GM18907 (cell line): Measurements from ENCODE around the gene ZNF652.

Experiments used
- ATAC-seq: cut with Tn5 transposase; IDR thresholded peaks from one replicate; pipeline ENCODE4 v1.9.1; 2021; ENCODE audit warnings: mild to moderate bottlenecking, moderate library complexity; ENCODE audit not compliant: unreplicated experiment

ZNF652 gene

DNA sequence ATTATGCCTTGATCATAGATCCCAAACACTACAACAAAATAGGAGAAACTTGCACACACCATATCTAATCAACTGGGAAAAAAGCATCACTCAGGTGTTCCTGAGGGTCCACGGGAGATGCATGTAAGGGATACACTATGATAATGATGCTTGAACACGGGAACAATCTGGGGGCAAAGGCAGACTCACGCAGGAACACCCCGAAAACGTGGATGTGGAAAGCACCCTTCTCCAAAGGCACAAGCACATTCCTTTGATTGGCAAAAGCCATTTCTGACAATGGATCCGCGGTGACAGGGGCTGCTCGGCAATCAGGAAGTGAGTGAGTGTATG lies 1.3 kb downstream of the ZNF652 start:
- peak; percentile 18 for ATAC-seq

DNA sequence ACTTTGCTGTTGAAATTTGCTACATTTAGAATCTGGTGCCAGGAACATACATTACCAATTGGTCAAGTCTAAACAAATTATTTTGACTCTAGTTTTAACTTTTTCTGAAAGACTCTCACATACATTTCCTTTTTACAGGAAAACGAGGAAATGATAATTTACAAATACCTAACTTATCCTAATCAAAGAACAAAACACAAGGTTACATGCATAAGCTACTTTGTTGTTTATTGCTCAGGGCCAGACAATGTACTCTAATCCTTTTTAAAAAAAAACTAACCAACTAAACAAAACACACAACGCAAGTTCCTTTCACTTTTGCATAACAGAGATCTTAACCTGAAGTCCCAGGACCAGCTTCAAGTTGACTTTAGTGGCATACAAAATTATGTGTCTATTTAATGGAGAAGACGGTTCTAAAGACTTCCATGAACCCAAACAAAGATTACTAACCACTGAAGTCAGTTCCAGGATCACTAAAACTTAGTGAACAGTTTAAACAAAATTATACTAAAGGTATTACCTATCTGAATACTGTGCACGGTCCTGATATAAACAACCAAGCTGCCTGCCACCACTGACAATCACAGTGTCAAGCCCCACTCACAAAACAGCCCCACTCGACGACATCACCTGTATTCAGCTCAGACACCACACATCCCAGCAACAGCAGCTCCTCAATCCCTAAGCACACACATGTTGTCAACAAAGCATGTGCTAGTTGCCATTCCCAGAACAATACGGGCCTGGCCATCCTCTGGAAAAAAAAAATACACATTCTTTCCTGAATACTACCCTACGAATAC lies 1.9 kb downstream of the ZNF652 start:
- ATAC-seq: no peak

DNA sequence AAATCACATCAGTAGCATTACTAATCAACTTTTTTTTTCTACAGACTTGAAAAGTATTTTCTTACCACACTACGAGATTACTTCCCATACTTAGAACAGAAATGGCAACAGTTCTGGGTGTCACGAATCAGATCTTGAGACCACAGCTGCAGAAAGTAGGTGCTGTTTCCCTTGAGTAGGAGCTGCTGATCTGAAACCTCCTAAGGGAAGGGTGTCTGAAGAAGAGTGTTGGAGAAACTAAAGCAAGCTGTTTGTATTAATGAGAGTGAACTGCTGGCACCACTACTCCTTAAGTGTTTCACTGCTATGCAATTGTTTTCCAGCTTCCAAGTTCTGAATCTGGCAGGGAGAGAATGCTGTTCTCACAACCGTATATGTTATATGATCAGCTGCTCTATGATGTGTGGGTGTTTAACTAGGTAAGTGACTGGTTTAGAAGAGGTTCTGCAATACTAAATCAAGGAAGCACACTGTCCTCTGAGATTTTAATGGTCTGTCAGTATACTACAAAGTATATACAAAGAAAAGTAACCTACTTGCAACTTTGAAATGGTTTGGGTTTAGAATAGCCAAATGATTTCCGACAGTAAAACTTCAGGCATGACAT lies 3.3 kb downstream of the ZNF652 start:
- no peak for ATAC-seq

DNA sequence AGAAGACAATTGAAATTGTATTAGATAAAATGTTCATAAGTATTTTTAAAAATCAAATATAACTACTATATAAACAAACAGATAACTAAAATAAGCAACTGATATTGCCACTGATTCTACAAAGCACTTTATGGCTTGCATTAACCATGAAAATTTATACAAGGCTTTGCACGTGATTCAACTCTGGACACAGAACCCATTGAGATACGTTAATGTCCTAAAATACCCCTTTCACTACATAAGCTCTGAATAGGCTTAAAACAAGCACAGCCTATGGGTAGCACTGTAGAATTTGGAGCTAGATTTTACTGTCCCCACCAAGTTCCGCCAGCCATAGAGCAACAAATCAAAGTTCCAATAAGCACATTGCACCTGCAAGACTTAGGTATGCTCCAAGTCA lies 4.5 kb downstream of the ZNF652 start:
- no peak for ATAC-seq

DNA sequence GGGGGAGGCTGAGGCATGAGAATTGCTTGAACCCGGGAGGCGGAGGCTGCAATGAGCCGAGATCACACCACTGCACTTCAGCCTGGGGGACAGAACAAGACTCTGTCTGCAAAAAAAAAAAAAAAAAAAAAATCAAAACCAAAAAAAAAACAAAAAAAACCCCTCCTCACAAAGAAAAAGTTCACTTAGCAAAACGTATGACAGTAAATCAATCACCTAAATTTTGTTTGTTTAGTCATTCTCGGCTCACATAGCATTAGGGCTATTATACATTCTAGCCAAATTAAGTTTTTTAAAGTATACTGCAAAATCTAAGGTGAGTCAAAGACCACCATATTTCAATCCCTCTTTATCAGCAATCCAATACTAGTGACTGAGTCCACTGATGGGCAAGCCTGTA lies 5.7 kb downstream of the ZNF652 start:
- ATAC-seq: no peak

DNA sequence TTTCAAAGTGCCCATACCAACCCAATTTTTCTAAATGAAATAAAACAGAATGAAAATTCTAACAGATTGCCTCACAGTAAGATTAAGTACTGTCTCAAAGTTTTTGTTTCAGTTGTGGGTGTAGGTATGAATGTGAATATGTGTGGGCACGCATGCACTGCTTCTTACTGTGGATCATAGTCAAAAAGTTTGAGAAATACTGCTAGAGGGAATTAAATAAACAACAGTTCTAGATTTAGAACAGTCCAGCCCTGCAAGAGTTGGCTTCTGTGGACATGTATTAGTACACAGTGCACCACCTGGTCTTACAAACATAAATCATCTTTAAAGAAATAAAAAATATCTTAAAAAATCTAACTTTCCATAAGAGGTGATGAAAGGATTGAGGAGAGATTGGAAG lies 8.4 kb downstream of the ZNF652 start:
- ATAC-seq: no peak

DNA sequence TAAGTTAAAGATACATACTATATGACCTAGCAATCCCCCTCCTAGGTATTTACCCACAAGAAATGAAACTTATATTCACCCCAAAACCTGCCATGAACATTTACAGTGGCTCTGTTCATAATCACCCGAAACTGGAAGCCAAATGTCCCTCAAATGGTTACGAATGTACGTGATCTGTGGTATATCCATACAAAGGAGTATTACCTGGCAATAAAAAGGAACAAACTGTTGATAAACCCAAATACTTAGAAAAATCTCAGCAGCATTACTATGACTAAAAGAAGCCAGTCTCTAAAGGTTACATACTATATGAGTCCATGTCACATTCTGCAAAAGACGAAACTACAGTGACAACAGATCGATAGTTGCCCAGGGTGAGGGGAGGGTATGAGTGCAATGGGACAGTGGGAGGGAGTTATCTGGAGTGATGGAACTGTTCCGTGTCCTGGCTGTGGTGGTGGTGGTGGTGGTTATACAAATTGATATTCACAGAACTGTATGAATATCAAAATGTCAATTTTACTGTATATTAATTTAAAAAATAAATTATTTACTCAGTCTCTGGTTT lies 9.4 kb downstream of the ZNF652 start:
- no peak for ATAC-seq

DNA sequence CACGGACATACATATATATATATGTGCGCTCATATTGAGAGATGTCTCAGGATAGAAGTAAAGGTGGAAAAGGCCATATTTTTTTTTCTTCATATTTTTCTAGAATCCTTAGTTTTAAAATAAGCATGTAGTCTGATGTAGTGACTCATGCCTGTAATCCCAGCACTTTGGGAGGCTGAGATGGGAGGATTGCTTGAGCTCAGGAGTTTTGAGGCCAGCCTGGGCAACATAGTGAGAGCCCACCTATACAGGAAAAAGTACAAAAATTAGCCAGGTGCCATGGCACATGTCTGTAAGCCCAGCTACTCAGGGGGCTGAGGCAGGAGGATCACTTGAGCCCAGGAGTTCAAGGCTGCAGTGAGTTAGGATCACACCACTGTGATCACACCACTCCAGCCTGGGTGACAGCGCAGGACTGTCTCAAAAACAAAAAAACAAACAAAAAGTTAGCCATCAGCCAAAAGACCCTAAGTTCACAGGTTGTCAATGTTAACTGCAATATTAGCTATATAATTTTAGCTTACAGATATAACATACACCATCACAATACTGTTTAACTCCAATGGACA lies 10.4 kb downstream of the ZNF652 start:
- no peak for ATAC-seq

DNA sequence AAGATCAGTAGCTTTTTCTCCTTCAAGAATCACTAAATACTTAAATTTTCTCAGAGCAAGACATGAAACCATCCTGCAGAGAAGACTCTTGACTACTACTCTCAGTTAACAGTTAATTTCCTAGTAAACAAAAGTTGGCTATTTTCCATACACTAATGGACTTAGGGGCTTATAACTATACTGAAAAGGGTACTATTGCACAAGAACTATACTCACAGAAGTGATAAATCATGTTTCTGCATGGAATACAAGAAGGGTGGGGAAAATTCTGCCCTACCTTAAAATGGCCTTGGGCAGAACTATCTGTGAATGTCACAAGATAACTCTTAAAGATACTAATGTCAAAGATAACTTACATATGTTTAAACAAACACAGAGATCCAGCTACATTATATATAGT lies 12.5 kb downstream of the ZNF652 start:
- ATAC-seq: no peak

DNA sequence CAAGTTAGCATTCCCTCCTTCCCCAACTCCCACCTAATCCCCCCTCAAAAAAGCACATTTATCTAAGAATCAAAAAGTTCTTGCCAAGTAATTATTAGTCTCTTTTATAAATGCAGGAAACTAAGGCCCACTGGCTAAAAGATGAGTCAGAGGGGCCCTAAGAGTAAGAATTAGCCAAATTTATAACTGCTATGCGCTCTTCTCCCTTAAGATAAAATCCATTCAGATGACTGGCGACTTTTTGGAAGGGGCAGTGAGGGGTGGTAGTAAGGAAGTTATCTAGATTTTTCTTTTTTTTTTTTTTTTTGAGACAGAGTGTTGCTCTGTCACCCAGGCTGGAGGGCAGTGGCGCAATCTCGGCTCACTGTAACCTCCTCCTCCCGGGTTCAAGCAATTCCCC lies 17.1 kb downstream of the ZNF652 start:
- no peak for ATAC-seq

DNA sequence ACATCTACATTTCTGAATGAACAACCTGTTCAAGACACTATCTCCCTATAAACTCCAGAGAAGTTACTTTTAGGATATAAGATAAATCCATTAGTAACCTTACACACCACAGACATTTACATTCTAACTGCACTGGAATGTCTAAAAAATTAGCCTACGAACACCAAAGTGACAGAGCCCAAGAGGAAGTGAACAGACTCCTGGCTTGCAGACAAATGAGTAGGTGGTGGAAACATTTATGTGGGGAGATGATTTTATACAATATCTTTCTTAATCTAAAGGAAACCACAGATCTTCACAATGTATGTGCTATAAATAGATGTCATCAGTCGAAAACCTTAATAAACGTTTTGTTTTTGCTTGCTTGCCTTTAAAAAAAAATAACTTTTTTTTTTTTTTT lies 18.8 kb downstream of the ZNF652 start:
- ATAC-seq: no peak

DNA sequence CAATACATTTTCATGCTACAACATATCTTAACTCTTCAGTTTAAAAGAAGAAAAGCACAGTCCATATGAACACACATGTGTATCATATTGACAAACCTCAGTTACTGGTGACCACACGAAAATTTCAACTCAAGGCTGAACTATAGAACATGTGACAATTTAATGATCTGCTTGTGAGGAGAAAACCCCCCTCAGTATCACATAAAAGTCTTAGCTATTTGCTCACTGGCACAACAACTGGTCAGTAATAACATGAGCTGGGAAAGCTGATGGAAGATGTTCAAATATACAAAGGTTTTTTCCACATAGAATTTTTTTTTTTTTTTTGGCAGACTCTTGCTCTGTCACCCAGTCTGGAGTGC lies 19.5 kb downstream of the ZNF652 start:
- peak; percentile 51 for ATAC-seq

DNA sequence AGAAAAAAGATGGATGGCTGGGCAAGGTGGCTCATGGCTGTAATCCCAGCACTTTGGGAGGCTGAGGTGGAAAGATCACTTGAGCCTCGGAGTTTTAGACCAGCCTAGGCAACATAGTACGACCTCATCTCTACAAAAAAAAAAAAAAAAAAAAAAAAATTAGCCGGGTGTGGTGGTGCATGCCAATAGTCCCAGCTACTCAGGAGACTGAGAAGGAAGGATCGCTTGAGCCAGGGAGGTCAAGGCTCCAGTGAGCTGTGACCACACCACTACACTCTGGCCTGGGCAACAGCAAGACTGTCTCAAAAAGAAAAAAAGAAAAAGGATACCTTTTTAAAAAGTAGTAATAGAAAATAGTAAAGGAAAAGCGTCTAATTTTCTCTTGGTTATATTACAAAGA lies 20.7 kb downstream of the ZNF652 start:
- peak; percentile 36 for ATAC-seq

DNA sequence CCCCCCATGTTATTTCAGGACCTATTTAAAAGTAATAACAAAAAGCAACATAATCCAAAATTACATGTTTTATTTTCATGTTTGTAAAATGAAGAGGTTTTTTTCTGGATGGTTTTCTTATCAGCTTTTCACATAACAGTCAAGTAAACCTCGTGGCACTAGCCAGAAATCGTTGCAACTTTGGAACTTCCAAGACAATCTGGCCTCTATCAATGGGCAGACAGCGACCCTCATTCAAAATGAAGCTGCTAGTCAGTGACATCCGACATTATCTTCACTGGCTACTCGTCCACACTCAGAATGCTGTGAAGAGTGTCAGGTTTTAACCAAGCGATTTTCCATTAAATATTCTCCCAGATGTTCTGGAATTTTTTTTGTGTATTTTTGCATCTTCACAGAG lies 22.7 kb downstream of the ZNF652 start:
- no peak for ATAC-seq

DNA sequence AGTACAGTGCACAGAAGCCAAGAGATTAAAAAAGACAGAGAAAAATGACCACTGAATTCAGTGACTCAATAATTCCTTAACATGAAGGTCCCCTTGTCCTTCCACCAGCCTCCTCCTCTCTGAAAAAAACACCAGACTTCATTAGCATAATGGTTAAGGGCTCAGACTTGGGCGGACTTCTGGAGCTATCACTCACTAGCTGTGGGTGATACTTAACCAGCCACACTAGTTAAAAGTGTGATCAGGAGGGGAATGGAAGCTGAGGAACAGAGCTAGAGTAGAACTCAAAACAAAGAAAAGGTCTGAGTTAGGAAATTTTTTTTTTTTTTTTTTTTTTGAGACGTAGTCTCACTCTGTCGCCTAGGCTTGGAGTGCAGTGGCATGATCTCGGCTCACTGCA lies 23.2 kb downstream of the ZNF652 start:
- ATAC-seq: no peak

DNA sequence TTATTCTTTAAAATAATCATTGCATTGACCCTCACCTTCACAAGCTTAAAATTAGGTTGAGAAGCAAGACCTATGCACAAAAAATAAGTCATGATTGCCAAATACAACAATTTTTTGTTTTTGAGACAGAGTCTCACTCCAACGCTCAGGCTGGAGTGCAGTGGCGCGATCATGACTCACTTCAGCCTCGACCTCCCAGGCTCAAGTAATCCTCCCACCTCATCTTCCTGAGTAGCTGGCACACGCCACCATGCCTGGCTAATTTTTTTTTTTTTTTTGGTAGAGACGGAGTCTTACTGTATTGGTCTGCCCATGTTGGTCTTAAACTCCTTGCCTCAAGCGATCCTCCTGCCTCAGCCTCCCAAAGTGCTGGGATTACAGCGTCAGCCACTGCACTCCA lies 24.2 kb downstream of the ZNF652 start:
- no peak for ATAC-seq

DNA sequence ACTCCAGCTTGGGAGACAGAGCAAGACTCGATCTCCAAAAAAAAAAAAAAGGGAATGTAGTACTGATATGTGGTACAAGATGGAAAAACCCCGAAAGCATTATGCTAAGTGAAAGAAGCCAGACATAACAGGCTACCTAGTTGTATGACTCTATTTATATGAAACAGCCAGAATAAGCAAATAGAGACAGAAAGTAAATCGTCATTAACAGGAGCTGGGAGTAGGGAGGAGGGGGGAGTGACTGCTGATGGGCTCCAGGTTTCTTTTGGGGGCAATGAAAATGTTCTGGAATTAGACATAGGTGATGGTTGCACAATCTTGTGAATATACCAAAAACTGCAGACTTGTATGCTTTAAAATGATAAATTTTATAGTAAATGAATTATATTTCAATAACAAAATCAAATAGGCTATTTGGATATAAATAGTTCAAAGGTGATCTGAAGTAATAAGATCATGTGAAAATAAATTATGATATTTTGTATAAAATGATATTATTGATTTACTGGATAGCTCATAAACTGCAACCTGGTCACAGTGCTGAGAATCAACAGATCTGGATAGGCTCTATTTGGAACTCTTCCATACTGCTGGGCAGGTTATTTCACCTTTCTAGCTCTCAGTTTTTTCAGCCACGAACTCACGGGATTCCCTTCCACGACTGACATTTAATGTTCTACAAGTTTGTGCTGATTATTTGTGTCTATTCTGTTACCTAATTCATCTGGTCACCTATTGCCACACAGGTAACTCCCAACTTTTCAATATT lies 27.1 kb downstream of the ZNF652 start:
- no peak for ATAC-seq

DNA sequence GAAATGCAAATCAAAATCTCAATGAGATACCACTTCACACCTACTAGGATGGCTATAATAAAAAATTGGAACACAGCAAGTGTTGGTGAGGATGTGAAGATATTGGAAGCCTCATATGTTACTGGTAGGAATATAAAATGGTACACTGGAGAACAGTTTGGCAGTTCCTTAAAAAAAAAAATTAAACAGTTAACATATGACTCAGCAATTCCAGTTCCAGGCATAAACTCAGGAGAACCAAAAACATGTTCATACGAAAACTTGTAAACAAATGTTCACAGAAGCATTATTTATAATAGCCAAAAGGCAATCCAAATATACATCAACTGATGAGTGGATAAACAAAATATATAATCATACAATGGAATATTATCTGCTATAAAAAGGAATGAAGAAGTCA lies 28.2 kb downstream of the ZNF652 start:
- ATAC-seq: no peak

DNA sequence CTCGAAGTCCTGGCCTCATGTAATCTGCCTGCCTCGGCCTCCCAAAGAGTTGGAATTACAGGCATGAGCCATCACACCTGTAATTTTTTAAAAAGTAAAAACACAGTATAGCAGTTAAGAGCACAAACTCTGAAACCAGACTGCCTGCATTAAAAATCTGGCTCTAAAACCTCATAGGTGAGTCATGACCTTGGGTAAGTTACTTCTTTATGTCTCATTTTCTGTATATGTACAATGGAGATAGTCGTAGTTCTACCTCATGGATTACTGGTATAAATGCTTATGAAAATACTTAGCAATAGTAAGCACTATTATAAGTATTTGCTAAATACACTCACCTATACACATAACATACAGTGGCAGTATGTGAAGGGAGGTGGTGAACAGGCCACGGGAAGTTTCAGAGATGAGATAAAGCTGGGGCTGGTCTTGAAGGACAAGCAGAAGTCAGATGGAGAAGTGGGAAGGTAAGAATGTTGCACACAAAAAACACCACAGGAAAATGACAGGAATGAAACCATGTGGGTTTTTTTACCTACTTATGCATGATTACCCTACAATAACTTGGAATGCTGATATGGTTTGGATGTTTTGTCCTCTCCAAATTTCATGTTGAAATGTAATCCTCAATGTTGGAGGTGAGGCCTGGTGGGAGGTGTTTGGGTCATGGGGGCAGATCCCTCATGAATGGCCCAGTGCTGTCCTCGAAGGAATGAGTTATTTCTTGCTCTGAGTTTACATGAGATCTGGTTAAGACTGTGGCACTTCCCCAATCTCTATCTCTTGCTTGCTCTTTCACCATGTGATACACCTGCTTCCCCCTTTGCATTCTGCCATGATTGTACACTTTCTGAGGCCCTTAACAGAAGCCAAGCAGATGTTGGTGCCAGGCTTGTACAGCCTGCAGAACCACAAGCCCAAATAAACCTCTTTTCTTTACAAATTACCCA lies 33.9 kb downstream of the ZNF652 start:
- no peak for ATAC-seq

DNA sequence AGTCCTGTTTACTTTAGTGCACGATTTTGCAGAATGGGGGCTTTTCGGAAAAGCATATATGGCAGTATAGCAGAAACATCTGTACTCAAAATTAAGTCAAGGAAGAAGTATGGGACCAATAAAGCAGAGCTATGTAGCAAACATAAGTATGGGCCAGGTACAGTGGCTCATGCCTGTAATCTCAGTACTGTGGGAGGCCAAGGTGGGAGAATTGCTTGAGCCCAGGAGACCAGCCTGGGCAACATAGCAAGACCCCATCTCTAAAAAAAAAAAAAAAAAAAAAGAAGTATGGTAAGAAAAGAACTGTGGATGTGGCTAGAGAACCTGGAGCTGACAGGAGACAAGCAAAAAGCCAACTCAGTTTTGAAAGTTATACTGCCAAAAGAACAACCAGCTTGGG lies 36.1 kb downstream of the ZNF652 start:
- no peak for ATAC-seq
